Anterior cingulate cortex (tissue), 58 donors: ENCODE data around the gene WDFY3.

Experiments used
- DNase-seq, 58 donors: peaks; one replicate each; lab custom pipeline; 2025; lab: John Stamatoyannopoulos, UW

The WDFY3 gene

DNA sequence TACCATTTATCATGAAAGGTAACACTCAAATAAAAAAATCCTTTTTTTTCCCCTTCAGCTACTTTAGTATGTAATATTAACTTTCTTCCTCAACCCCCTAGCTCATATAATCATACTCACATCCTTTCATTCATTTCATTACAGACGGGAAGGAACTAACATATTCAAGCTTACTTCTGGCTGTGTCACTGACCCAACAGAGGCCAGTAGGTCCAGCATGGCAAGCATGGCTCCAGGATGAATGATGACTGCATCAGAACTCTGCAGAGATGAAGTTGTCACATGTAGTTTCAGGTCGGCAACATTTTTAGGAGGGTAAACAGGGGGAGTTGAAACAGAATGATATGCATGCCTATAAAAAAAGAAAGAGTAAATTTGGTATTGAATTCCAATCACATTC, 163.4 kb downstream of the WDFY3 start:
- no peak for DNase-seq

DNA sequence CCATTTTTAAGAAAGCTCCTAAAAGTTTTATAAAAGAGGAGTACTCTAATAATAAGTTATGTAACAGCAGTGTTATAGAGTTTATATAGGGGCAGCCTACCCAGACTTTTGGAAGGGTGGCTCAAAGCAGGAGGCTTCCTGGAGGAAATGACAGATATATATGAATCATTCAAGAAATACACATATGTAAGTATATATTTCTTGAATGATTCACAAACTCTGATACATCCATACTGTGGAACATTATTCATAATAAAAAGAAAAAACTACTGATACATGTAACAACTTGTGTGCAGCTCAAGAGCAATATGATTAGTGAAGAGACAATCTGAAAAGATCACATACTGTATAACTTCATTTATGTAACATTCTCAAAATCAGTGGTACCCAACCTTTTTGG, 166.2 kb downstream of the WDFY3 start:
- no peak for DNase-seq

DNA sequence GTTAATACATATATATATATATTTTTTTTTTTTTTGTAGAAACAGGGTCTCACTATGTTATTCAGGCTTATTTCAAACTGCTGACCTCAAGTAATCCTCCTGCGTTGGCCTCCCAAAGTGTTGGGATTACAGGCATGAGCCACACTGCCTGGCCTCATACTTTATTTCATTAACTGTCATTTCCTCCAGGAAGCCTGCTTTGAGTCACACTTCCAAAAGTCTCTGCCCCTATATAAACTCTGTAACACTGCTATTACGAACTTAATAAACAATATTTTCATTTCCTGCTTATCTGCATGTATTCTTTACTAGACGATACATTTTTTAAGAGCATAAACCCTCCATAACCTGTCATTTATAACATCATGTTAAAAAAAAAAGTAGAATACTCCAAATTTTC, 167.2 kb downstream of the WDFY3 start:
- no peak for DNase-seq

DNA sequence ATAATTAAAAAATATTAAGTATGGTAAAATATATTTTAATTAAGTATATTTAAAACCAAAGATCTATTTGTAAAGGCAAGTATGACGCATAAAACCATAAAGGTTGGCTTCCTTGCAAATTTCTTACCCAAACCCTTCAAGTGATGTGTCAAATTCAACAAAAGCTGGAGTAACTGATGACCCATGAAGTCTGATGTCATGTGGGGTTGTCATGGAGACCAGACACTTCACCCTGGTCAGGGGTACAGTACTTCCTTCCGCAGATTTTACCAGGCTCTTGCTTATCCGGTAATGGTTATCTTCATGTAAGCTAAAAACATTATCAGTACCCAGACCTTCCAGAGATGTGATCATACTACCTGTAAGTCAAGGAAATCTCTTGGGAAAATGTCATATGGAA, 170.1 kb downstream of the WDFY3 start:
- no peak for DNase-seq

DNA sequence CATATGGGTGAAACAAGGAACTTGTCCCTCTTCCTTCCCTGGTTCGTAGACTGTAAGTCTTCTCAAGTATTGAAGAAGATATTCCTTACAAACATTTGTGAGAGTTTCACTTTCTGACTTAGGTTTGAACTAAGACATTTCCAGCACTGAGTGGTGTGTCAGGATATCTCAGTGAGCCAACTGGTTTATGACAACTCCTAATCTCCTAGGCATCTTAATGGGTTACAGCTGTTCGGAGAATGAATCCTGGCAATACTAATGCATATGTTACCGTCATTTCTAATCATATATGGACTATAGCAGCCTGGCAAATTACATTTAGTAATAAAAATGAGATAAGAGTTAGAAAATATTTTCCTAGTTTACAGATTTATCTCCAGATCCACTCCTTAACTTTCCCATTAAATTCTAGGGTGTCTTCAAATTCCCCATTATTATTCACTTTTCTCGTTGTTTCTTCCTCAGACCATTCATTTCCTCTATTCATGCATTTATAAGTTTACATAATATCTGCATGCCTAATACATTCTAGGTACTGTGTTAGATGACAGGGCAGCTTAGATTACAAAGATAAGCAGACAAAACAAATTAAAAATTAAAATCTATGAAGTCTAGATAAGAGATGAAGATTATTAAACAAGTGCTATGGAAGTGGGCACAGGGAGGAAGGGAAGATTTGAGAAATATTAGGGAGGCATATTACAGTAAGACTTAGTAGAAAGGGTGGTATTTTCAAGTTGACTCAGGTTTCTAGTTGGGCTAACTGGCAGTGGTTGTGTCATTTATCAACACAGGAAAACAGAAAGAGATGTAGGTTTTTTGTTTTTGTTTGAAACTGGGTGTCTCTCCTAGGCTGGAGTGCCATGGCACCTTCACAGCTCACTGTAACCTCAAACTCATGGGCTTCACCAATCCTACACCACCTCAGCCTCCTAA, 173.9 kb downstream of the WDFY3 start:
- no peak for DNase-seq

DNA sequence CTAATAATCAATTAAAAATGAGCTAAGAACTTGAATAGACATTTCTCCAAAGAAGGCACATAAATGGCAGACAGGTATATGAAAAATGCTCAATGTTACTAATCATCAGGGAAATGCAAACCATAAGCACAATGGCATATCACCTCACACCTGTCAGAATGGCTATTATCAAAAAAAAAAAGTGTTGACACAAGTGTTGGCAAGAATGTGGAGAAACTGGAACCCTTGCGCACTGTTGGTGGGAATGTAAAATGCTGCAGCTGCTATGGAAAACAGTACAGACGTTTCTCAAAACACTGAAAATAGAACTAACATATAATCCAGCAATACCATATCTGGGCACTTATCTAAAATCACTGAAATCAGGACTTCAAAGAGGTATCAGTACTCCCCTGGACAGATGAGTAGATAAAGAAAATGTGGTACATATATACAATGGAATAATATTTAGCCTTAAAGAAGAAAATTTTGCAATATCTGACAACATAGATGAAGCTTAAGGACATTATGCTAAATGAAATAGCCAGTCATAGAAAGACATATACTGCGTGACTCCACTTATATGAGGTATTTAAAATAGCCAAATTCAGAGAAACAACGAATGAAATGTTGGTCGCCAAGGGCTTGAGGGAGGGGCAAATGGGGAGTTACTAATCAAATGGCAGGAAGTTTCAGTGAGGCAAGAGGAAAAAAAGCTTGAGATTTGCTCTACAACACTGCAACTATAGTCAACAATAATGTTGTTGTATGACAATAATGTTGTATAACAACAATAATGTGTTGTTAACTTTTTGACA, 175.5 kb downstream of the WDFY3 start:
- no peak for DNase-seq

DNA sequence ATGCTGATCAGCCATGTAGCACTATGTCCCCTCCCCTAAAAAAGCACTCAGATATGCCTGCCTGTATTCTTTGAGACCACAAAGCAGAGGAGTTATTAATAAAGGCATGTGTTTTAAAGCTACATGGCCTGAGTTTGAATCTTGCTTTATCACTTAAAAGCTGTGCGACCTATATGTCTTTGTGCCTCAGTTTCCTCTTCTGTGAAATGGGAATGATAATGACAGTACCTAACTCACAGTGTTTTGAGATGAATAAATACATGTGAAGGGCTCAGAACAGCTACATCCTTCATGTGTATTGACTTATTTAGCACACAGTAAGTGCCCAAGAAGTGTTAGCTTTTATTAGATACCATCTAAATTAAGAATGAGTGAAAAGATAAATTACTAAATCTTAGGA, 180.0 kb downstream of the WDFY3 start:
- DNase-seq = no peak

DNA sequence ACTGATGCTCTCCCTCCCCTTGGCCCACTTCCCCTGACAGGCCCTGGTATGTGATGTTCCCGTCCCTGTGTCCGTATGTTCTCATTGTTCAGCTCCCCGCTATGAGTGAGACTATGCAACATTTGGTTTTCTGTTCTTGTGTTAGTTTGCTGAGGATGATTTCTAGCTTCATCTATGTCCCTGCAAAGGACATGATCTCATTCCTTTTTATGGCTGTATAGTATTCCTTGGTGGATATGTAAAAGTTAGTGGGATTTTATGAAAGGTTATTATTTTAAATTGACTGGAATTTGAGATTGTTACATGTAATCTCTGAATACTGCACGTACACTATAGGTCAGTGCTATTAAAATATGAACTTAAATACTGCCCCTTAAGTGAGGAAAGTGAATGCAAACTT, 184.0 kb downstream of the WDFY3 start:
- DNase-seq = no peak

DNA sequence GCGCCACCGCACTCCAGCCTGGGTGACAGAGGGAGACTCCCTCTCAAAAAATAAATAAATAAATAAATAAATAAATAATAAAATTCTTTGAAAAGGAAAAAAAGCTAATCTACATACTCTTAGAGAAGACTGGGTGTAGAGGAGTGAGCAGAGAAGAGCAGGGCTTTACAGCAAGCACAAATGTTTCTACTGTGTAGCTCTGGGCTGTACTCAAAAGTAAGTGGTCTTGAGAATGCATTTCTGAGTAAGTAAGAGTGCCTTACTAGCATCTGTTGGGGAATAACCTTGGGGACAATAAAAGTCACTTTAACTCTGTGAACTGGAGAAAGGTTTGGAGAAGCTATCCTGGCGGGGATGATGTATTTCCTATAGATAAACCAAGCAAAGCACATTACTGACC, 185.8 kb downstream of the WDFY3 start:
- DNase-seq = no peak

DNA sequence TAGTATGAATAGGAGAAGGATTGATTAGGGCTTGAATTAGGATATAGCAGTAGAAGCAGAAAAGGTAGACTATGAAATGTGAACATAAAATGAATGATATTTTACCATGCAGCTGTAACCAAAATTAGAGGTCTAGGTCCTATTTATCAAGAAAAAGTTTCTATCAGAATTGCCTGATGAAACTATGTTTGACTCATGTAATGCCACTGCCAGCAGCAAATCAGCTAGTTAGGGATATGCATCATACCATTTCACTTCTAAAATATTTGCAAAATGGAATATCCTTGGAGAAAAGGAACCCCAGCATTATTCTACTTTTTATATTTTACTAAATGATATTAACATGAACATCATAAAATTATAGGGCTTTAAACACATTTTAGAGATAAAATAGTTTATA, 188.4 kb downstream of the WDFY3 start:
- no peak for DNase-seq

DNA sequence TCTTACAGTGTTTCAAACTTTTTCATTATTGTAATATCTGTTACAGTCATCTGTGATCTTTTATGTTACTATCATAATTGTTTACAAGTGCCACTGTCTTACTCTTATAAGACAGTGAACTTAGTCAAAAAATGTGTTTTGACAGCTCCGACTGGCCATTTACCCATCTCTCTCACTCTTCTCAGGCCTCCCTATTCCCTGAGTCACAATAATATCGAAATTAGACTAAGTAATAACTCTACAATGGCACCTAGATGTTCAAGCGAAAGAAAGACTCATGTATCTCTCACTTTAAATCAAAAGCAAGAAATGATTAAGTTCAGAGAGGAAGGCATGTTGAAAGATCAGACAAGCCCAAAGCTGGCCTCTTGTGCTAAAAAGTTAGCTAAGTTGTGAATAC, 199.3 kb downstream of the WDFY3 start:
- no peak for DNase-seq

DNA sequence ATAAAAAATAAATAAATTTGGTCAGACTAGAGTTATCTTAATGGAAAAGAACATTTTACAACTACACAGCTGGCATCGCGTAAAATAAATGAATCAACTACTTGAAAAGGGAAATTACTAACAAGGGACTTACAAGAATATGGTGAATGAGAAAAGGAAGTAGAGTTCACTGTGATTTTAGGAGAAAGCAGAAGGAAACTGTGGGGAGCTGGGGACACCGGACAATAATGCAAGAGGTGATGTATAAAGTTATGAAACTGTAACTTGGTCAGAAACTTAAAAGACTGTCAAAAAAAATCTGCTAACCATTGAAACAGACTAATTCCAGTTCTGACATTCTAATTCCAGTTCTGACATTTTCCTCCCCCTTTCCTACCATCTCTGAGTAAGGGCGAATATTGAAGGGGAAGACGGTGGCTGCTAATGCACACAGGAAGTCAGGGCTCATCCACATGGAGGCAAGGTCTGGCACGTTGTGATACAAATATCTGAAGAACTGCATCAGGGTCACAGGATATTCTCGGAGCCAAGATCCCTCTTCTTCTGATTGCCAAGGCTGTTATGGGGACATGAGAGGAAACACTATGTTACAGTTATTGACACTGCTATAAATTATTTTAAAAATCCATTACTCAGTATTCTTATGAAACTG, 213.0 kb downstream of the WDFY3 start:
- peak in 1 of 58 donors; percentile 10 for DNase-seq

DNA sequence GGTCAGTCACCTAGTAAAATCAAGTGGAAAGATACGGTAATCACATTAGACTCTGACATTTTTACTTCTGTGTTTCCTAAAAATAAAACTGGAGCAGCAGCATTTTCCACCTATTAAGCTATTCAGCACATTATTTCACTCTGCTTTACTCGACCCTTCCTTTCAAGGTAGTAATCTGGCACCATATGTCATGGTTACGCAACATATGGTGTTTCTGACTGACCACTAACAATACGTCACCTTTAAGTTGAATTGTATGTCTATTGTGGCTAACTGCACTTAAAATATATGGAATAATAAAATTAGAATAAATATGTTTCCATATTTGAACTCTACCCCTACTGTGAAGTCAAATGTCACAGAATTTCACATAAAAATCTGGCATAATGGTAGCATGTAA, 214.8 kb downstream of the WDFY3 start:
- DNase-seq = no peak

DNA sequence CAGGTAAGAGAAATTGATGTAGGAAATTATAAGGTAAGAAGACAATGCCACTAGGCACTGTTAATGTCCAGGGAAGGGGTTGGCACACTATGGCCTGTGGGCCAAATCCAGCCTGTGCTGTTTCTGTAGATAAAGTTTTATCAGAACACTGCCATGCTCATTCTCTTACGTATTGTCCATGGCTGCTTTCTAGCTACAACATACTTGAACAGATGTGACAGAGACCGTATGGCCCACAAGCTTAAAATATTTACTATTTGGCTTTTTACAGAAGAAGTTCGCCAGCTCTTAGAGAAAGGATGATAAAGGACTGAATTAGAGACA, 215.6 kb downstream of the WDFY3 start:
- DNase-seq = no peak

DNA sequence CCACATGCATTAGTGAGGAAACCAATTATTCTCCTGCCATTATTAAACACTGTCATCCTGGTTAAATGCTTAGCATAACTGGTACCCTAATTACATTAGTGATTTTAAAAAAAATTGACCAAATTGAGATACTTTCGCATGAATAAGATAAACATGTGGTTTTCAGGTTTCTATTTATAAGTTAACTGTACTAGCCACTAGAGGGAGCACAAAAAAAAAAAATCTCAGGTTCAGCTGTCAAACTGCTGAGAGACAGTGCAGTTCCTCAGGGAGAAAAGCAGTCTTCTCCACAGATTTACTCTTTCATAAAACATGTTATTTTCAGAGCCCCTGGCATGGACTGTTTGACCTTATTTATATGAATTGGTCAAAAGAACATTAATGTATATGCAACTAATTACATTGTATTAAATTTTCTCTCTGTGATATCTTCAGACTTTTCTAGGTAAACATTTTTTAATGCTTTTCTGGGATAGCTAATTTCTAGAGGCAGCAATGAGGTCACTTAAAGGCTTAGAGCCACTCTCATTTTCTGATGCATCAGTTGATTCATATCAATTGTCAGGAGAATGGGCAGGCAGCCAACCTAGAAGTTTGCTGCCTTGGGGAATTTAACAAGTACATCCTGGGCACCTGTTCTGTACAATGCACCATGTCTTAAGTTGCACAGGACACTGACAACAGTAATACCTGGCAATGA, 216.1 kb downstream of the WDFY3 start:
- peak in 4 of 58 donors; percentile 1 to 57 (median 22) for DNase-seq

DNA sequence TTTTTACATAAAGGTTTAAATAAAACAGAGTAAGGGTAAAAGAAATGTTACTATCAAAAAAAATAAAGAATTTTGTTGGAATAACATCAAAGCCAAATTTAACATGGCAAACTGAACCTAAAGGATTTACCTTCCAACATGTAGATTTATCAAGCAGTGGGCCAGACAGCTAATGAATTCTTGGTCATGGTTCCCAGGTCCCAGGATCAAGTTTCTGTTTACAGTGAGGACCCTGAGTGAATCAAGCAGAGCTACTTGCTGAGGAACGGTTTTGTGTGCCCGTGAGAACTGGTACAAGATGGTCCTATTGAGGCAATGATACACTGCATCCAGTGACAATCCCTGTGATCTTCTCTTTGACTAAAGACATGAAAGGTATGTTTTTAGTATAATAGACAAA, 226.4 kb downstream of the WDFY3 start:
- DNase-seq = no peak

DNA sequence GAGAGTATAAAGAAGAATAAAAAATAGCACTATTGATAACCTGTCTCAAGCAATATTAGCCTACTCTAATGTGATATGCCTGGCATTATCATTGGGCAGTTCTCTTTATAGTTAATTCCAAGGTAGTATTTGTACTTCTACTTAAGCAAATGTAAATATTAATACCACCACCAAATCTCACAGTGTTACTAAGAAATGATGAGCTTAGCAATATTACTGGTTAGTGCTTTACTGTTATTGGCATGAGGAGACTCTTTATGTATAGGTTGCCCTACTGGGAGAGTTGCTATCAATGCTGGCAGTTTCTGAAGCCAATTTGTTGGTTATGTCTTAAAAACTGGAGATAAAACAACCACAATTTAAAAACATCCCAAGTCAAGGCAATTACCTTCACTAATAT, 227.9 kb downstream of the WDFY3 start:
- no peak for DNase-seq

DNA sequence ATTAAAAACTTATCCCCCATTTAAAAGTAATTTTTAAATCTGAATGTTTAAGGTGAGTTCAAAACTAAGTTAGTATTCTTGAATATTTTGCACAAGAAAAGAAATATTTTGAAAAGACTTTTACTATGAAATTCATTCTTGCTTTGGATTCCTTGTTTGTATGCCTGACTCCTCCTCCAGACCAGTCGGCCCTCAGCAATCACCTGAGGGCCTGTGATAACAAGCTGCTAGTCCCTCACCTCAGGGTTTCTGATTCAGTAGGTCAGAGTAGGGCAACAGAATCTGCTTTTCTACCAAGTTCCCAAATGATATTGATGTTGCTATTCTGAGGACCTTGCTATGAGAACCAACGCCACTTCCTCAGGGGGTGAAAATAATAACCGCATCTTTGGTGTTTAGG, 228.8 kb downstream of the WDFY3 start:
- DNase-seq = no peak

DNA sequence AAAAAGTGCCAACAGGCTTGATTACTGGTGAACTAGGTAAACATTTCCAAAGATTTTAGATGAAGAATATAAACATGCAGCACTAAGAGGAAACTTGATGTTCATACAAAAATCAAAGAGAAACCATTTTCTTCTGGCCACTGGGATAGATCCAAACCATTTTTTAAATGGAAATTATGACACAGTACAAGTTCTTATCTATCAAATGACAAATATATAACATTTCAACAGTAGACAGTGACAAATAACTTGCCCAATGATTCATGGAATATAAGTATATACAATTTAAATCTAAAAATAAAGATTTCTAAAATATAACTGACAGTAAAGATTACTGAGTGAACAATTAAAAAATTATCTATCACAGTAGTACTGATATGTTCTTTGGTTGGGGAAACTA, 232.5 kb downstream of the WDFY3 start:
- DNase-seq = no peak

DNA sequence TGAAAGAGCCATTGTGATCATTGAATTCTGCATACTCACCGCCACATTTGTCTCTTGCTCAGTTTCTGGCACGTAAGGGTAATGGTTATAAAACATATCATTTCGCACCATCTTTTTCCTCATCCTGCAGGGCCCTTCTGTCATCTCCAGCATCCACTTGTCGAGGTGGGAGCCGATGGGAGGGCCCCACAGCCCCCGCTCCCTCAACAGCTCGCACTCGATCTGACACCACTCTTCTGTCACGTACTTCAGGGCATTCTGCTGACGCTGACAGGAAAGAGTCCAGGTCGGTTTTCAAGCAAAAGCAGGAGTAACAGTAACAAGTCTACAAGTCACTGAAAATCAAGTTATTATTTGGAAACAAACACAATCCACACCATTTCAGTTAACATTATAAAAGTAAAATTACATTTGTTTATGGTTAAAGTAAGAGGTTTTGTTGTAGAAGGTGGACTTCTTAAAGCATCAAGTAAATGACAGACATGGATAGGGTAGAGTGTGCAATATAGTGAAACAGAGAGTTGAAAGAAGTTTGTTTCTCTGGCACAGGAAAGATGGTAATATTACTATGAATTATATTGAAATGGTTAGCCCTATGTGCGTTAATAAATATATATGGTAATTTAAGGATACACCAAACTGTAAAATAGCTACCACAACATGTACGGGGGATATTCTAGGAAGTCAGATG, 233.0 kb downstream of the WDFY3 start:
- DNase-seq = no peak
